ENCODE measurements around the gene TMEM98.
"Not testable (repeated sequence)": the region's sequence is repeated elsewhere in the genome, so short reads cannot be mapped to it uniquely, and the experiment has no call there.

TMEM98 gene

GRCh38 chr17:32943647-32944191, 15.8 kb downstream of the TMEM98 start:
- DNase-seq (ENCODE audit: low spot score): peak; percentile 27

- DNase-seq (ENCODE audit: low spot score): no peak
Observed at GRCh38 chr17:32944248-32945020, 16.5 kb downstream of the TMEM98 start.

- no peak for DNase-seq (ENCODE audit: low spot score)
Observed at GRCh38 chr17:32946375-32947135, 18.6 kb downstream of the TMEM98 start.

- DNase-seq (ENCODE audit: low spot score): no peak
Observed at GRCh38 chr17:32947736-32948135, 19.8 kb downstream of the TMEM98 start.

- DNase-seq (ENCODE audit: low spot score): no peak
Observed at GRCh38 chr17:32949181-32949580, 21.2 kb downstream of the TMEM98 start.

- not testable (repeated sequence) for DNase-seq (ENCODE audit: low spot score)
Observed at GRCh38 chr17:32952491-32952890, 24.5 kb downstream of the TMEM98 start.

- no peak for DNase-seq (ENCODE audit: low spot score)
Observed at GRCh38 chr17:32953045-32953444, 25.1 kb downstream of the TMEM98 start.

GRCh38 chr17:32953857-32954256, 25.9 kb downstream of the TMEM98 start:
- no peak for DNase-seq (ENCODE audit: low spot score)

GRCh38 chr17:32954477-32954876, 26.5 kb downstream of the TMEM98 start:
- DNase-seq (ENCODE audit: low spot score): no peak

GRCh38 chr17:32955155-32955554, 27.2 kb downstream of the TMEM98 start:
- DNase-seq (ENCODE audit: low spot score): no peak

- no peak for DNase-seq (ENCODE audit: low spot score)
Observed at GRCh38 chr17:32956240-32956970, 28.5 kb downstream of the TMEM98 start.

GRCh38 chr17:32958418-32958817, 30.5 kb downstream of the TMEM98 start:
- no peak for DNase-seq (ENCODE audit: low spot score)

- peak; percentile 48 for DNase-seq (ENCODE audit: low spot score)
Observed at GRCh38 chr17:32960815-32961214, 32.9 kb downstream of the TMEM98 start.

GRCh38 chr17:32962320-32962711, 34.4 kb downstream of the TMEM98 start:
- DNase-seq (ENCODE audit: low spot score): no peak

- no peak for DNase-seq (ENCODE audit: low spot score)
Observed at GRCh38 chr17:32964541-32964940, 36.6 kb downstream of the TMEM98 start.

GRCh38 chr17:32969231-32969630, 41.3 kb downstream of the TMEM98 start:
- not testable (repeated sequence) for DNase-seq (ENCODE audit: low spot score)

- DNase-seq (ENCODE audit: low spot score): no peak
Observed at GRCh38 chr17:32970281-32970680, 42.3 kb downstream of the TMEM98 start.

- DNase-seq (ENCODE audit: low spot score): peak; percentile 47
Observed at GRCh38 chr17:32971171-32971570, 43.2 kb downstream of the TMEM98 start.

GRCh38 chr17:32976131-32976530, 48.2 kb downstream of the TMEM98 start:
- no peak for DNase-seq (ENCODE audit: low spot score)

GRCh38 chr17:32976605-32977004, 48.7 kb downstream of the TMEM98 start:
- no peak for DNase-seq (ENCODE audit: low spot score)

GRCh38 chr17:32980230-32980629, 52.3 kb downstream of the TMEM98 start:
- DNase-seq (ENCODE audit: low spot score): no peak

- not testable (repeated sequence) for DNase-seq (ENCODE audit: low spot score)
Observed at GRCh38 chr17:32981611-32982010, 53.7 kb downstream of the TMEM98 start.

Data from kidney tubule cell (primary cell).